SKM-1 treated with dmso at 0.1 percent for 144 hours (cell line): ENCODE measurements around the gene C9orf43.

Source experiments
- DNase-seq: peaks from one replicate; lab custom pipeline; 2025; ENCODE audit not compliant: unreplicated experiment; lab: John Stamatoyannopoulos, UW

Gene C9orf43

DNA sequence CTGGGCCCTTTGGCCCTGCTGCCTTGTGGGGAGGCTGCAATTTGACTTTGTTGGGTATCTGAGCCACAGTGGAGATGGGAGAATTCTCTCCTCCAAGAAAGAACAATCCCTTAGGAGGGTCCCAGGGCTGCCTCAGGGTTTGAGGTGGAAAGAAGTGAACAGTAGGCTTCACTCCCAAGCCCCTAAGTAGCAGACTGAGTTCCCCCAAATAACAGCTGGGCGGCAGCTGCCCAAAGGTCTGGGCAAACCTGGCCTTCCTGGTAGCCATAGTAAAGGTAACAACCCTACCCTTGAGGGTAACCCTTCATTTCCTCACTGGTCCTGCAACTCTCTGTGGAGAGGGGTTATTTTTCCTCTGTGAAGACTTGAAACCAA, 53.7 kb downstream of the C9orf43 start:
- DNase-seq = no peak

DNA sequence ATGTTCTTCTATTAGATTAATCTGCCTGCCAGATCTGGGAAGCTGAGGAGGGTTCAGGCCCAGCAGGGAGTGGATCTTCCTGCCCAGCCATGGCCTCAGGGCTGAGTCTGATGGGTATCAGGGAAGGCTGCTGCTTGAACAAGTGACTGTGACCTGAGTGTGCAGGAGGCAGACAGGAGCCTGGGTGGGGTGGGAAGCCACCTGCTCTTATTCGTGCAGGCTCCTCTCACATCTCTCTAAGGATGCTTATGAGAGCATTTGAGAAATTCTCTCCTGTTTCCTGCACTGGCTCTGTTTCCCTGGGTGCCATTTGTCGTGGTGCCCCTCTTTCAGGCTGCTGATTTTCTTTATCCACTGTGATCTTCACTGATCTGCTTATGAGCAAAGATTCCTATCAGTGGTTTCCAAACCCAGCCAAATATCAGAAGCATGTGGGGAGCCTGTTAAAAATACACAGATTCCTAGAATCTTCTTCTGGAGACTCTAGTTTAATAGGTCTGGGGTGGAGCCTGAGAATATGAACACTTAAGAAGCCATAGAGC, 55.1 kb downstream of the C9orf43 start:
- no peak for DNase-seq

DNA sequence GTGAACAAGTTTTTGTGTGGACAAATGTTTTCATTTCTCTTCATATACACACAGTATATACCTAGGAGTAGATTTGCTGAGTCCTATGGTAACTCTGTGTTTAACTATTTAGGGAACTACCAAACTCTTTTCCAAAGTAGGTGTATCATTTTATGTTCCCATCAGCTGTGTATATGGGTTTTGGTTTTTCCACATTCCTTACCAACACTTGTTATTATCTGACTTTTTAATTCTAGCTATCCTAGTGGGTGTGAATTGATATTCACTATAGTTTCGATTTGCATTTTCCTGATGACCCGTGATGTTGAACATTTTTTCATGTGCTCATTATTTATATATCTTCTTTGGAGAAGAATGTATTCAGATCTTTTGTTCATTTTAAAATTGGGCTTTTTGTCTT, 56.6 kb downstream of the C9orf43 start:
- DNase-seq = no peak

DNA sequence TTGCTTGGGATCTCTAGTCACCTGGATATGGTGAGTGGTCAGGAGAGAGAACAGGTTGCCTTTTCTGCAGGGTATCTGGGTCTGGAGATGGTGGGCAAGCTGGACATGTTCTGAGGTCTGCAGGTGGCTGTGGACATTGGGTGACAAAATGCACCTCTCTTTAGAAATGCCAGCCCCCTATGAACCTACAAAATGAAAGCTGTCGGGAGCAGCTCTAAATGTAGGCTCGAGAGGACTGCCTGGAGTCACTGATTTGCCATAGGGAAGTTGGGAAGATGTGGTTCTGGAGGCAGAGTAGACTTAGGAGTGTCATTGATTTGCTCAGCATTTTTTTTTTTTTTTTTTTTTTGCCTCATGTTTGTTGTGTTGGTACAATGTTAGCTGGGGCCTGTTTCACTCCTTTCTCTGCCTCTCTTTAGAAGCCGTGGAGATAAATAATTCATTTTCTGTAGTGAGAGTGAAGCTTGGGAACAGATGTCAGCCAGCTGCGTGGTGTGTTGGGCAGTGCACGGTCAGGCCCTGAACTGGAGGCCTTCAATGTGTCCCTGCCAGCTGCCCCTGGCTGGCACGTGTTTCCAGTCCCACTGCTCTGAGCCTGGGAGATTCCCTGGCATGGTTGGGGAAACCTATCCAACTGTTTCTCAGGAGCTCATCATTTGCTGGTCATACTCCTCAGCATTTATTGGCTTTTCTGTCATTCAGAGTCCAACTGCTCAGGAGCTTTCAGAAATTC, 58.3 kb downstream of the C9orf43 start:
- DNase-seq = no peak

DNA sequence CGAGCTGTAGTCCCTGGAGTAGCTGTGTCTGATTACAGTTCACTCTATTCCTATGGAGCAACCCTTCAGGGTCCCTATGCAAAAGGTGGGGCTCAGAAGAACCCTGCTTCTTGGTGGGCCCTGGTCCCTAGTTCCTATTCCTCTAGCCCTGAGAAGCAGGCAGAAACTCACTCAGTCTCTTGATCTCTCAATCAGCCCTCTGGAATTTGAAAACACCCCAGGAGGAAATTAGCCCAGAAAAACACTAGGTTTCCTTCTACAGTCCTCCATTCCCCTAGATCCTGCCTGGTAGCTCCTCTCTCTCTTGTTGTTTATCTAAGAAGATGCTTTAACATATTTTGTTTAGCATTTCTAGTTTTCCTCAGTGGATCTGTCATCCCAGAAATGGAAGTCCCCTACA, 60.6 kb downstream of the C9orf43 start:
- DNase-seq = no peak

DNA sequence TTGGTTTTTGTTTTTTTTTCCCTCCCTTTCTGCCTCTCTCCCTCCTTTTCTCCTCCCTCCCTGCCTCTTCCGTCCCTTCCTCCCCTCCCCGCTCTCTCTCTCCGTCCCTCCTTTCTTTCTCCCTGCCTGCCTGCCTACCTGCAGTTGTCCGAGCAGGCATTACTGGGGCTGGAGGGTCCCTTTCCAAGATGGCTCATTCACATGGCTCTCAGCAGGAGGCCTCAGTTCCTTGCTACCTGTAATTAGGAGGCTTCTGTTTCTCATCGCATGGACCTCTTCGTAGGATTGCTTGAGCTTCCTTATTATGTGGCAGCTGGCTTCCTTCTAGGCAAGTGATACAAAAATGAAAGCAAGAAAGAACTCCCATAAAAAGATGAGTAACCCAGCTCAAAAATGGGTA, 61.0 kb downstream of the C9orf43 start:
- no peak for DNase-seq

DNA sequence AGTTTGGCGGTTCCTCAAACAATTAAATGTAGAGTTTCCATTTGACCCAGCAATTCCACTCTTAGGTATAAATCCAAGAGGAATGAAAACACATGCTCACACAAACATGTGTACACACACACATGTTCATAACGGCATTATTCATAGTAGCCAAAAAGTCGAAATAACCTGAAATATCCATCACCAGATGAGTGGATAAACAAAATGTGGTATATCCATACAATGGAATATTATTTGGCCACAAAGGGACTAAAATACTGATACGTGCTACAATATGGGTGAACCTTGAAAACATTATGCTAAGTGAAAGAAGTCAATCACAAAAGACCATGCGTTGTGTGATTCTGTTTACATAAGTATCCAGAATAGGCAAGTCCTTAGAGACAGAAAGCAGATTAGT, 61.7 kb downstream of the C9orf43 start:
- DNase-seq = no peak

DNA sequence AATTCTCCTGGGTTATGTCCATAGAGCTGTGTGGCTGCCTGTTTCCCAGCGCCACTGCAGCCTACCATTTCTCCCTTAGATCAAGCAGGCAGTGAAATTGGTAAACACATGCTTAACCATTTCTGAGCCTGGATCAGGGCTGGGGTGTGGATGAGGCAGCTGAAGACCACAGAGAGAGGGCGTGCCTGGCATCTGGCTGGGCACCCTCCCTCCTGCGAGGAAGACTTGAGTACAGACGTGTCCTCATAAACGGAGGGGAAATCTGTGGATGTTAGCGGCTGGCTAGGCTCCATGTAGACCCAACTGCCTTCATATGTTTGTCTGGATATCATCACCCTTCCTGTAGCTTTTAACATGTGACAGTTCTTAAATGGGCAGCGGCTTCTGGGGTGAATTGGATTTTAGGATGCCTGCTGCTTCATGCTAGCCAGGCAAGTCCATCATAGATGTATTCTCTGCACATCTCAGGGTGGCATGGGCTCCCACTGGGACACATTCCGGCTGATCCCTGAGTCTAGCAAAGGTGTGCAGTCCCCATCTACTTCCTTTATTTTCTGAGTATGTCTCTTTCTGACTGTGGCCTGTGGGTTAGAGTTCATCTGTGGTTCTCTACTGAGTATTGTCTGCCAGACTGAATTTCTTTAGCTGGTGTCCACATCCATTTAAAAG, 63.9 kb downstream of the C9orf43 start:
- no peak for DNase-seq

DNA sequence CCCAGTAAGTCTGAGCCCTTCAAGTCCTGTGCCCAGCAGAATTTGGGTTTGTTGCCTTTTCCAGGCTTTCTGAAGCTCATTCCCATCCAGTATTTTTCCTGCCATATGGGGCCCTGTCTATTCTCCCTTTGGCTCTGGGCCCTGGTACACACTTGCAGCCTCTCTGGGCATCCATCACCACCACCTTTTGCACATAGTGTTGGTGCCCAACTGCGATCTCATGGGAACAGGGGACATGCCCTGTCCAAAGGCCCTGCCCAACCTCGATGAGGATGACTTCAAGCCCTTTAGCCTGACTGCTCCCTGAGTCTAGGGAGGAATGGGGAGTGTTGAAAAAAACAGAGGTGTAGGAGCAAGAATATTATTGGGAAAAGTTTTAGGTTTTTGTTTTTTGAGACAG, 64.5 kb downstream of the C9orf43 start:
- DNase-seq = no peak

DNA sequence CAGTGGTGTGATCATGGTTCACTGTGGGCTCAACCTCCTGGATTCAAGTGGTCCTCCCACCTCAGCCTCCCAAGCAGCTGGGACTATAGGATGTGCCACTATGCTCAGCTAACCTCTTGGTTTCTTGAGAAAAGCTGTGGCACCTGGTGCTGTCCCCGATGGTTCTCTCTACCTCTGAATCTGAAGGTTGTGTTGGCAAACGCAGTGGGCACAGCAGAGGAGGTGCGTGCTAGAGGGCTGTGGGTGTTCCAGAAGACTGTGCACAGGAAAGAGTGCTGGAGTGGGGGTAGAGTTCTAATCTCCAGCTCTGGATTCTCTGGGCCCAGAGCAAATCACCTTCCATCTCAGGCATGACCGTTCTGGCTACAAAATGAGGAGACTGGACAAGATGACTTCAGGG, 65.4 kb downstream of the C9orf43 start:
- no peak for DNase-seq

DNA sequence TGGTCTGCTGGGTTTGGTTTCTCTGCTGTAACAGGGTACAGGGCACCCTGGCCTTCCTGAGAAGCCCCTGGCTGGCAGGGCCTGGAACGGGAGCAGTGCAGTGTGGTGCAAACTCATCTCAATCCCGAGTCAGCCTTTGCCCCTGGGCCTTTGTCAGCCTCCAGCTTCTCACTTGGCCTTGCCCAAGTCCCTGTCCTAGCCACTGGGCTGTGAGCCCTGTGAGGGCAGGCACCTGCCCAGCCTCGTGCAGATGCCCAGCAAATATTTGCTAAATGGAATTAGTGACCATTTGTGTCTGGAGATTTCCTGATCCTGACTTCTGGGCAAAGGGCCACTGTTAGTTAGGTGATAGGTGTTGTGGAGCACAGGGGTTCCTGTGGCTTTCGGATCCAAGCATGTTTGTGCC, 66.0 kb downstream of the C9orf43 start:
- no peak for DNase-seq

DNA sequence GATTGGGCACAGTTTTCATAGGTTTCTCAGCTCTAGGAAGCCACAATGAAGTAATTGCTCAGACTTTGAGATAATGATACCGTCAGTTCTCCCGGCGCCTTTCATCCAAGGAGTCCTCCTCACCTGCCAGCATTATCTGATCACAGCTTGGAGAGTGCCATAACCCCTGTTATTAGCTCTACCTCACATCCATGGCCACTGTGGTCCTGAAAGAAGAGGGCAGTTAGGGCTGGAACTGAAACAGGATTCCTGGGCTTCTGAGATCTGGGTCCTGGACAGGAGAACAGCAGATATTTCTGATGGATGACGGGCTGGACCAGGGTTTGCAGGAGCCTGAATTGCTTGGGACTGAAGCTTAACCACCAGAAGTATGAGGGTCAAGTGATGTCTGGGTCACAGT, 66.5 kb downstream of the C9orf43 start:
- no peak for DNase-seq

DNA sequence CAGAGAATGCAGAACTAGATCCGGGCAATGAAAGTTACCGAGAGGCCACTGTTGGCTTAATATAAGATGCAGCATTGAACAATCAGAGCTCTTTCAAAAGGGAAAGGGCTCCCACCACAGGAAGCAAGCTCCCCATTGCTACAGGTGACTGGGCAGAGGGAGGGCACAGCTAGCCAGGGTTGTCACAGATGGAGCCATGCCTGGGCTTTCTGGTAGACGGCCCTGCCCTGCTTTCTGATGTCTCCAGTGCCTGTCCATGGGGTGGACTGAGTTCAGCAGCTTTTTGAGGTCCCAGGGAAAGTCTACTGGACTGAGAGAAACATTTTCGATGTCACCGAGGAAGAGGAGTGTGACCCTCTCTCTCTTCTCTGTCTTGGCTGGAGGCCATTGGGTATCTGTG, 67.1 kb downstream of the C9orf43 start:
- DNase-seq = no peak

DNA sequence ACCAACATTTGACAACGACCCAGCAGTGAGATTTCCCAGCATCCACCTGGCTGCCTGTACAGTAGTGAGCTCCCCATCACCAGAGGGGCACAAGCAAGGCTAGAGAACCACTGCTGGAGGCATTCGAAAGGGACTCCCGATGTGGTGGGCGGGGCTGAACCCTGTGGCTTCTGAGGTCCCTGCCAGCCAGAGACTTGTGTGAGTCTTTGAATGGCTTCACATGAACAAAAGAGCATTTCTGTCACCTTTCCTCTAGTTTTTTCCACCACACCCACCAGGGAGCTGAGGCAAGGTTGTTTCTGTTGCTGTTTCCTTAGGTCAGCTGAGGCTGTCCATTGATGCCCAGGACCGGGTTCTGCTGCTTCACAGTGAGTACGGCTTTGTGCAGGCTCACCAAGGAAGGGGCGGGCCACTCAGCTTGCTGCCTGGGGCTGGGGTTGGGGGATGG, 68.7 kb downstream of the C9orf43 start:
- DNase-seq = no peak
